ENCODE data around the gene IPO13.

The IPO13 gene

GRCh38 chr1:43910343-43910742 is 36.4 kb upstream of the IPO13 start:
- DNase-seq: no peak
- H3K36me3 ChIP-seq (ENCODE audit: control insufficient read depth, insufficient read depth, low read length): no peaks in the 10 kb centered on the region
- no peaks in the 10 kb centered on the region for H3K4me1 ChIP-seq (ENCODE audit: control insufficient read depth, insufficient read depth, low read length, poor library complexity, severe bottlenecking)
- H3K27ac ChIP-seq (ENCODE audit: insufficient read depth, low read length, poor library complexity, severe bottlenecking): no peak overlapping the region
- no peaks in the 10 kb centered on the region for H3K9me3 ChIP-seq (ENCODE audit: control insufficient read depth, low read length)
- H3K27me3 ChIP-seq (replicated peaks; ENCODE audit: control insufficient read depth, insufficient read depth, low read length, poor library complexity, severe bottlenecking): no peaks in the 10 kb centered on the region
- H3K4me3 ChIP-seq (ENCODE audit: insufficient read depth, low read depth, low read length, poor library complexity, severe bottlenecking): no peak overlapping the region

GRCh38 chr1:43912607-43913006 is 34.1 kb upstream of the IPO13 start:
- DNase-seq: no peak
- no peaks in the 10 kb centered on the region for H3K27me3 ChIP-seq (replicated peaks; ENCODE audit: control insufficient read depth, insufficient read depth, low read length, poor library complexity, severe bottlenecking)
- no peak overlapping the region for H3K27ac ChIP-seq (ENCODE audit: insufficient read depth, low read length, poor library complexity, severe bottlenecking)
- no peaks in the 10 kb centered on the region for H3K36me3 ChIP-seq (ENCODE audit: control insufficient read depth, insufficient read depth, low read length)
- H3K9me3 ChIP-seq (ENCODE audit: control insufficient read depth, low read length): no peaks in the 10 kb centered on the region
- no peak overlapping the region for H3K4me3 ChIP-seq (ENCODE audit: insufficient read depth, low read depth, low read length, poor library complexity, severe bottlenecking)
- H3K4me1 ChIP-seq (ENCODE audit: control insufficient read depth, insufficient read depth, low read length, poor library complexity, severe bottlenecking): no peaks in the 10 kb centered on the region

GRCh38 chr1:43913051-43913501 is 33.7 kb upstream of the IPO13 start:
- Histone ChIP-seq H3K27ac (ENCODE audit: insufficient read depth, low read length, poor library complexity, severe bottlenecking) (no peak overlapping the region), H3K27me3 (replicated peaks; ENCODE audit: control insufficient read depth, insufficient read depth, low read length, poor library complexity, severe bottlenecking) (no peaks in the 10 kb centered on the region), H3K4me3 (ENCODE audit: insufficient read depth, low read depth, low read length, poor library complexity, severe bottlenecking) (no peak overlapping the region), H3K36me3 (ENCODE audit: control insufficient read depth, insufficient read depth, low read length) (no peaks in the 10 kb centered on the region), H3K4me1 (ENCODE audit: control insufficient read depth, insufficient read depth, low read length, poor library complexity, severe bottlenecking) (no peaks in the 10 kb centered on the region), H3K9me3 (ENCODE audit: control insufficient read depth, low read length) (no peaks in the 10 kb centered on the region)
- no peak for DNase-seq

GRCh38 chr1:43913666-43914360 is 32.9 kb upstream of the IPO13 start:
- H3K4me1 ChIP-seq (ENCODE audit: control insufficient read depth, insufficient read depth, low read length, poor library complexity, severe bottlenecking): no peaks in the 10 kb centered on the region
- no peak for DNase-seq
- H3K27ac ChIP-seq (ENCODE audit: insufficient read depth, low read length, poor library complexity, severe bottlenecking): no peak overlapping the region
- H3K36me3 ChIP-seq (ENCODE audit: control insufficient read depth, insufficient read depth, low read length): no peaks in the 10 kb centered on the region
- no peaks in the 10 kb centered on the region for H3K9me3 ChIP-seq (ENCODE audit: control insufficient read depth, low read length)
- H3K27me3 ChIP-seq (replicated peaks; ENCODE audit: control insufficient read depth, insufficient read depth, low read length, poor library complexity, severe bottlenecking): no peaks in the 10 kb centered on the region
- no peak overlapping the region for H3K4me3 ChIP-seq (ENCODE audit: insufficient read depth, low read depth, low read length, poor library complexity, severe bottlenecking)

- Histone ChIP-seq H3K4me3 (ENCODE audit: insufficient read depth, low read depth, low read length, poor library complexity, severe bottlenecking) (no peak overlapping the region), H3K9me3 (ENCODE audit: control insufficient read depth, low read length) (no peaks in the 10 kb centered on the region), H3K4me1 (ENCODE audit: control insufficient read depth, insufficient read depth, low read length, poor library complexity, severe bottlenecking) (no peaks in the 10 kb centered on the region), H3K27me3 (replicated peaks; ENCODE audit: control insufficient read depth, insufficient read depth, low read length, poor library complexity, severe bottlenecking) (no peaks in the 10 kb centered on the region), H3K36me3 (ENCODE audit: control insufficient read depth, insufficient read depth, low read length) (no peaks in the 10 kb centered on the region), H3K27ac (ENCODE audit: insufficient read depth, low read length, poor library complexity, severe bottlenecking) (no peak overlapping the region)
- DNase-seq: no peak
Observed at GRCh38 chr1:43914576-43915525, 31.9 kb upstream of the IPO13 start.

GRCh38 chr1:43919906-43920305 is 26.8 kb upstream of the IPO13 start:
- no peaks in the 10 kb centered on the region for H3K36me3 ChIP-seq (ENCODE audit: control insufficient read depth, insufficient read depth, low read length)
- no peaks in the 10 kb centered on the region for H3K27me3 ChIP-seq (replicated peaks; ENCODE audit: control insufficient read depth, insufficient read depth, low read length, poor library complexity, severe bottlenecking)
- DNase-seq: no peak
- no peak overlapping the region for H3K27ac ChIP-seq (ENCODE audit: insufficient read depth, low read length, poor library complexity, severe bottlenecking)
- H3K4me3 ChIP-seq (ENCODE audit: insufficient read depth, low read depth, low read length, poor library complexity, severe bottlenecking): no peak overlapping the region
- H3K4me1 ChIP-seq (ENCODE audit: control insufficient read depth, insufficient read depth, low read length, poor library complexity, severe bottlenecking): no peaks in the 10 kb centered on the region
- no peaks in the 10 kb centered on the region for H3K9me3 ChIP-seq (ENCODE audit: control insufficient read depth, low read length)

- H3K9me3 ChIP-seq (ENCODE audit: control insufficient read depth, low read length): no peaks in the 10 kb centered on the region
- peaks cover 3% of the 10 kb centered on the region for H3K36me3 ChIP-seq (ENCODE audit: control insufficient read depth, insufficient read depth, low read length)
- H3K4me1 ChIP-seq (ENCODE audit: control insufficient read depth, insufficient read depth, low read length, poor library complexity, severe bottlenecking): no peaks in the 10 kb centered on the region
- H3K27ac ChIP-seq (ENCODE audit: insufficient read depth, low read length, poor library complexity, severe bottlenecking): no peak overlapping the region
- H3K27me3 ChIP-seq (replicated peaks; ENCODE audit: control insufficient read depth, insufficient read depth, low read length, poor library complexity, severe bottlenecking): no peaks in the 10 kb centered on the region
- DNase-seq: no peak
- H3K4me3 ChIP-seq (ENCODE audit: insufficient read depth, low read depth, low read length, poor library complexity, severe bottlenecking): no peak overlapping the region
Observed at GRCh38 chr1:43921022-43921421, 25.7 kb upstream of the IPO13 start.

- peaks cover 3% of the 10 kb centered on the region for H3K36me3 ChIP-seq (ENCODE audit: control insufficient read depth, insufficient read depth, low read length)
- H3K4me3 ChIP-seq (ENCODE audit: insufficient read depth, low read depth, low read length, poor library complexity, severe bottlenecking): no peak overlapping the region
- no peaks in the 10 kb centered on the region for H3K4me1 ChIP-seq (ENCODE audit: control insufficient read depth, insufficient read depth, low read length, poor library complexity, severe bottlenecking)
- H3K27me3 ChIP-seq (replicated peaks; ENCODE audit: control insufficient read depth, insufficient read depth, low read length, poor library complexity, severe bottlenecking): no peaks in the 10 kb centered on the region
- H3K9me3 ChIP-seq (ENCODE audit: control insufficient read depth, low read length): no peaks in the 10 kb centered on the region
- DNase-seq: no peak
- no peak overlapping the region for H3K27ac ChIP-seq (ENCODE audit: insufficient read depth, low read length, poor library complexity, severe bottlenecking)
Observed at GRCh38 chr1:43924516-43924915, 22.2 kb upstream of the IPO13 start.

GRCh38 chr1:43925846-43926245 is 20.9 kb upstream of the IPO13 start:
- no peak for DNase-seq
- H3K27me3 ChIP-seq (replicated peaks; ENCODE audit: control insufficient read depth, insufficient read depth, low read length, poor library complexity, severe bottlenecking): no peaks in the 10 kb centered on the region
- no peaks in the 10 kb centered on the region for H3K9me3 ChIP-seq (ENCODE audit: control insufficient read depth, low read length)
- no peaks in the 10 kb centered on the region for H3K4me1 ChIP-seq (ENCODE audit: control insufficient read depth, insufficient read depth, low read length, poor library complexity, severe bottlenecking)
- no peak overlapping the region for H3K4me3 ChIP-seq (ENCODE audit: insufficient read depth, low read depth, low read length, poor library complexity, severe bottlenecking)
- H3K27ac ChIP-seq (ENCODE audit: insufficient read depth, low read length, poor library complexity, severe bottlenecking): no peak overlapping the region
- H3K36me3 ChIP-seq (ENCODE audit: control insufficient read depth, insufficient read depth, low read length): peaks cover 3% of the 10 kb centered on the region
